Endothelial cell of umbilical vein (primary cell): ENCODE results near the gene CPLANE2. TPM values are rescaled to one million over a fixed set of nuclear protein-coding genes. Genes with fewer than 3 reads are reported as not detected.

ENCODE experiments used
- BruUV-seq: library from RNA; stranded (reverse); fragments of 400-500 nt; replicated peaks from 2 replicates; lab custom pipeline; 2021; lab: Mats Ljungman, UMichigan
- CTCF ChIA-PET: fragments of 300-600, 350-600 bp; sonication (Branson Sonifier 250); formaldehyde crosslinking; loops from one replicate; lab custom pipeline; 2021; ENCODE audit warnings: antibody characterized with exemption, inconsistent platforms; lab: Charles Lee
- POLR2A ChIA-PET: fragments of 300-600, 350-600 bp; sonication (Branson Sonifier 250); formaldehyde crosslinking; loops from one replicate; lab custom pipeline; 2021; ENCODE audit warnings: antibody characterized with exemption, inconsistent platforms; lab: Charles Lee
- DNase-seq: peaks from one replicate; pipeline ENCODE4 v3.0.0-alpha.2; 2011; ENCODE audit warnings: low read depth, low spot score
- FAIRE-seq: peaks from 2 replicates; lab custom pipeline; 2011; peaks lifted over from hg19 to GRCh38; lab: Jason Lieb, UNC
- H2AFZ ChIP-seq: 2 replicates; pipeline ENCODE4 v1.6.0; 2012; ENCODE audit warnings: low read depth, low read length, control low read depth, inconsistent platforms
- H3K27ac ChIP-seq: 2 replicates; pipeline ENCODE4 v1.5.1; 2011; ENCODE audit warnings: low read depth, mild to moderate bottlenecking, control low read depth, low read length, moderate library complexity; ENCODE audit not compliant: insufficient read depth
- H3K27me3 ChIP-seq, 2 experiments: 2 replicates each; pipeline versions ENCODE4 v1.6.0 to v1.6.1; 2011; ENCODE audit warnings: low read length in 2 of 2, mixed read lengths in 1 of 2; ENCODE audit not compliant: control insufficient read depth in 2 of 2, insufficient read depth in 2 of 2
- H3K36me3 ChIP-seq, 2 experiments: 2 replicates in 1 of 2; 3 replicates in 1 of 2; pipeline ENCODE4 v1.5.1; 2011; ENCODE audit warnings: low read length in 2 of 2, mild to moderate bottlenecking in 1 of 2, moderate library complexity in 1 of 2; ENCODE audit not compliant: control insufficient read depth in 2 of 2, insufficient read depth in 2 of 2; ENCODE audit errors: extremely low read depth in 1 of 2
- H3K4me1 ChIP-seq: 3 replicates; pipeline ENCODE4 v1.5.1; 2011; ENCODE audit warnings: mild to moderate bottlenecking, low read length; ENCODE audit not compliant: control insufficient read depth, insufficient read depth; ENCODE audit errors: extremely low read depth
- H3K4me2 ChIP-seq: 2 replicates; pipeline ENCODE4 v1.6.1; 2011; ENCODE audit warnings: low read length, control low read depth, mixed read lengths; ENCODE audit not compliant: insufficient read depth
- H3K4me3 ChIP-seq, 3 experiments: fragments of 200-600 bp in 1 of 3; sonication (generic), shearing (Covaris generic) in 1 of 3; replicated peaks in 1 of 3; 2 replicates each; pipeline ENCODE4 v1.5.1; 2011 to 2016; ENCODE audit warnings: control low read depth in 3 of 3, low read length in 3 of 3, mild to moderate bottlenecking in 2 of 3, inconsistent platforms in 1 of 3, low read depth in 1 of 3, moderate library complexity in 1 of 3; ENCODE audit not compliant: insufficient read depth in 1 of 3
- H3K79me2 ChIP-seq: 2 replicates; pipeline ENCODE4 v1.6.0; 2012; ENCODE audit warnings: low read length, inconsistent platforms; ENCODE audit not compliant: control insufficient read depth, insufficient read depth
- H3K9ac ChIP-seq: replicated peaks from 2 replicates; pipeline ENCODE3; 2011; ENCODE audit warnings: low read length, control low read depth; ENCODE audit not compliant: insufficient read depth; ENCODE audit errors: extremely low read depth
- H3K9me1 ChIP-seq: replicated peaks from 3 replicates; pipeline ENCODE4 v1.6.0; 2011; ENCODE audit warnings: mild to moderate bottlenecking, low read length; ENCODE audit not compliant: control insufficient read depth, insufficient read depth; ENCODE audit errors: extremely low read depth
- H3K9me3 ChIP-seq: replicated peaks from 2 replicates; pipeline ENCODE4 v1.5.1; 2012; ENCODE audit warnings: low read length, inconsistent platforms; ENCODE audit not compliant: control insufficient read depth, insufficient read depth
- H4K20me1 ChIP-seq: replicated peaks from 2 replicates; pipeline ENCODE3; 2011; ENCODE audit warnings: mild to moderate bottlenecking, low read length; ENCODE audit not compliant: control insufficient read depth, insufficient read depth; ENCODE audit errors: extremely low read depth
- EZH2 ChIP-seq: IDR thresholded peaks from 2 replicates; pipeline ENCODE4 v1.6.1; 2012; ENCODE audit warnings: borderline replicate concordance, low read depth, mild to moderate bottlenecking, moderate library complexity, low read length, inconsistent platforms; ENCODE audit not compliant: severe bottlenecking
- FOS ChIP-seq: IDR thresholded peaks from 2 replicates; pipeline ENCODE4 v1.6.1; 2011; ENCODE audit warnings: mild to moderate bottlenecking, low read length, moderate library complexity, borderline replicate concordance; ENCODE audit not compliant: insufficient read depth
- GATA2 ChIP-seq: IDR thresholded peaks from 2 replicates; pipeline ENCODE4 v1.7.0; 2011; ENCODE audit warnings: low read depth, mild to moderate bottlenecking, moderate library complexity, mixed read lengths, low read length; ENCODE audit not compliant: insufficient read length, insufficient read depth
- JUN ChIP-seq: IDR thresholded peaks from 2 replicates; pipeline ENCODE4 v1.6.1; 2011; ENCODE audit warnings: borderline replicate concordance, low read depth; ENCODE audit not compliant: insufficient read length, insufficient read depth
- MYC ChIP-seq: IDR thresholded peaks from one replicate; pipeline ENCODE4 v1.6.1; 2011; ENCODE audit warnings: mild to moderate bottlenecking, low read depth, low read length
- POLR2A ChIP-seq: IDR thresholded peaks from 2 replicates; pipeline ENCODE4 v1.6.1; 2012; ENCODE audit warnings: low read depth, mild to moderate bottlenecking, control low read depth, low read length
- POLR2AphosphoS5 ChIP-seq: IDR thresholded peaks from 2 replicates; pipeline ENCODE4 v1.6.1; 2012; ENCODE audit warnings: low read depth, mild to moderate bottlenecking, control low read depth, low read length, moderate library complexity; ENCODE audit not compliant: insufficient read depth
- dilution Hi-C: fragments of 300-500 bp; cut with MboI; formaldehyde crosslinking; loops from one replicate; pipeline ENCODE4 v1.15.0; 2019; ENCODE audit warnings: low sequenced_read_pairs; ENCODE audit not compliant: extremely low pct_ligation_motif_present
- intact Hi-C: fragments of 100-400 bp; cut with micrococcal nuclease; formaldehyde crosslinking; loops from one replicate; pipeline ENCODE4 v1.10.0; 2022
- polyA plus RNA-seq, 4 experiments: library from polyadenylated mRNA; depleted of rRNA in 3 of 4; stranded (reverse) in 3 of 4; unstranded in 1 of 4; fragments of >200 nt; gene quantifications; 2 replicates each; pipeline versions ENCODE4 v1.2.1 to v1.2.3, GENCODE V29; 2011 to 2012; ENCODE audit warnings: missing spikeins in 1 of 4
- total RNA-seq: library from RNA; stranded (reverse); gene quantifications from 2 replicates; pipeline ENCODE4 v1.2.3, GENCODE V29; 2021
- TF ChIP-seq, protein P1 (sequence below), 2 donors: IDR thresholded peaks; 1 replicate in 1 of 2; 2 replicates in 1 of 2; pipeline ENCODE4 v1.5.1; 2011; ENCODE audit warnings: low read length in 2 of 2, mild to moderate bottlenecking in 2 of 2, moderate library complexity in 2 of 2, control low read depth in 1 of 2, inconsistent platforms in 1 of 2, low read depth in 1 of 2; ENCODE audit not compliant: insufficient read depth in 1 of 2; ENCODE audit errors: extremely low read depth in 1 of 2
- TF ChIP-seq, protein P2 (sequence below): IDR thresholded peaks from 2 replicates; pipeline ENCODE4 v1.6.1; 2011; ENCODE audit not compliant: insufficient read depth, insufficient read length

The CPLANE2 gene
- total and polyA plus RNA-seq, 2 donors (not counting 3 experiments of a cell fraction or from before 2014, with no cell fraction given): 3.9 to 4.6 TPM

- Histone ChIP-seq H3K4me3 (no peak overlapping the region), H3K4me2 (no peak overlapping the region), H3K9me1 (no peaks in the 10 kb centered on the region), H2AFZ (no peak overlapping the region), H3K9me3 (no peaks in the 10 kb centered on the region), H3K4me1 (peaks cover 13% of the 10 kb centered on the region), H3K9ac (no peak overlapping the region), H3K27me3 (no peaks in the 10 kb centered on the region), H3K27ac (no peak overlapping the region), H3K79me2 (no peaks in the 10 kb centered on the region), H3K36me3 (no peaks in the 10 kb centered on the region), H4K20me1 (no peaks in the 10 kb centered on the region)
- FAIRE-seq (no peak), DNase-seq (no peak)
- dilution Hi-C loops: no loop called here
- intact Hi-C loops: loop anchor here (1.0 to 2.0 kb wide), 6 partner anchors 30 to 177 kb away; partner anchors contain the start of gene EPHA2
- TF ChIP-seq, protein P1, sequence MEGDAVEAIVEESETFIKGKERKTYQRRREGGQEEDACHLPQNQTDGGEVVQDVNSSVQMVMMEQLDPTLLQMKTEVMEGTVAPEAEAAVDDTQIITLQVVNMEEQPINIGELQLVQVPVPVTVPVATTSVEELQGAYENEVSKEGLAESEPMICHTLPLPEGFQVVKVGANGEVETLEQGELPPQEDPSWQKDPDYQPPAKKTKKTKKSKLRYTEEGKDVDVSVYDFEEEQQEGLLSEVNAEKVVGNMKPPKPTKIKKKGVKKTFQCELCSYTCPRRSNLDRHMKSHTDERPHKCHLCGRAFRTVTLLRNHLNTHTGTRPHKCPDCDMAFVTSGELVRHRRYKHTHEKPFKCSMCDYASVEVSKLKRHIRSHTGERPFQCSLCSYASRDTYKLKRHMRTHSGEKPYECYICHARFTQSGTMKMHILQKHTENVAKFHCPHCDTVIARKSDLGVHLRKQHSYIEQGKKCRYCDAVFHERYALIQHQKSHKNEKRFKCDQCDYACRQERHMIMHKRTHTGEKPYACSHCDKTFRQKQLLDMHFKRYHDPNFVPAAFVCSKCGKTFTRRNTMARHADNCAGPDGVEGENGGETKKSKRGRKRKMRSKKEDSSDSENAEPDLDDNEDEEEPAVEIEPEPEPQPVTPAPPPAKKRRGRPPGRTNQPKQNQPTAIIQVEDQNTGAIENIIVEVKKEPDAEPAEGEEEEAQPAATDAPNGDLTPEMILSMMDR (IDR thresholded peaks at IDR 0.05; ENCODE audit: extremely low read depth in 1 of 2, insufficient read depth in 1 of 2, low read depth in 1 of 2, low read length in 2 of 2): no peak
- TF ChIP-seq POLR2A (no peak), EZH2 (no peak), POLR2AphosphoS5 (no peak), JUN (no peak), FOS (no peak), GATA2 (no peak), MYC (no peak)
- TF ChIP-seq, protein P2, sequence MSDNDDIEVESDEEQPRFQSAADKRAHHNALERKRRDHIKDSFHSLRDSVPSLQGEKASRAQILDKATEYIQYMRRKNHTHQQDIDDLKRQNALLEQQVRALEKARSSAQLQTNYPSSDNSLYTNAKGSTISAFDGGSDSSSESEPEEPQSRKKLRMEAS: no peak
- BruUV-seq: no TSS peak
- CTCF ChIA-PET: interaction anchor here (0.6 to 16.2 kb wide), 13 partner anchors 17 to 177 kb away, joined by 3 to 353 read pairs (median 4); partner anchors contain the start of genes EPHA2 and FAM131C
- POLR2A ChIA-PET: interaction anchor here (1.2 kb wide), 1 partner anchor 32 kb away, joined by 3 read pairs; no protein-coding TSS in a partner anchor
Measured at GRCh38 chr1:16186655-16187235, 50.2 kb downstream of the CPLANE2 start.
